ENCODE results near the gene MRPL52. TPM values are rescaled to one million over a fixed set of nuclear protein-coding genes. Genes with fewer than 3 reads are reported as not detected.
"Not testable (repeated sequence)": the region's sequence is repeated elsewhere in the genome, so short reads cannot be mapped to it uniquely, and the experiment has no call there.

MRPL52 gene
- total and polyA plus RNA-seq, 4 experiments from 2014 or later = 58.0 to 164 (median 82.8) TPM

DNA sequence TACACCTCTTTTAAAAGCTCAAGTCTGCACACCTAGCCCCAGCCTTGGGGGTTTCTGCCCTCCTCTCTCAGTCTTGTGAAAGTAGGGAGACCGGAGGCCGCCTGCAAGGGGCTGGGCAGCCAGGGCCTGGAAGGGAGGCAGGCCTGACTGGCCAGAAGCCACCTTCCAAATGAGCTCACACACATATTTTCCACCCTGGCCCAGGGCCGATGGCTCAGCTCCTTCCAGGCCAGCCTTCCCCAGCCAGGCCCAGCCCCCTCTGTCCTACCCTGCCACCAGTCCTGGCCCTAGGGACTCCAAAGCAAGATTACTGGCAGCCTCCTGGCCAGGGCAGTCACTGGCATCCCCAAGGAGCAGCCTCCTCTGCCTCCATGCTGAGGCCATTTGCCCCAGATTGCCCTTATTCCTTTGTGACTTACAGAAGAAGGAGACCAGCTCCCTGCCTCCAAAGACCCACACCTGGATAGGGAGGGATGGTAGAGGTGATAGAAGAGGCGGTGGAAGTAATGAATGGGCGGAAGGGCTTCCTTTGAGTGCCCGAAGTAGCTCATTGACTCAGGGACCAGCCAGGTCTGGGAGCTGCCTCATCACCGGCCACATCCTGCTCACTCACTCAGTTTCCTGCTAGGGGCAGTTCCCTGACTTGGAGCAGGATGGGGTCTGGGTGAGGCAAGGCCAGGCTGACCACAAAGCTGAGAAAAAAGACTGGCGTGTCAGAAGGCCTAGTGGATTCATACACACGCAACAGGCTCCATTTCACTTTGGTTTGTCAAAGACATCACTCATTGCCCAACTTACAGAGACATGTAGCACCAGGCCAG lies 21.5 kb downstream of the MRPL52 start:
- peaks cover under 1 to 12% (median 7%) of the 10 kb centered on the region in 4 donors for H3K4me1 Mint-ChIP-seq
- DNase-seq = no peak
- intact Hi-C loops (cut with micrococcal nuclease) = loop anchor here (5.0 kb wide), 1 partner anchor 649 kb away; no protein-coding TSS in a partner anchor
- Histone ChIP-seq H3K4me3 (ENCODE audit: low read length in 2 of 2) (no peak overlapping the region), H3K36me3 (ENCODE audit: insufficient read depth, low read length) (no peaks in the 10 kb centered on the region), H3K9me3 (ENCODE audit: control insufficient read depth in 1 of 2, low read length in 2 of 2) (no peaks in the 10 kb centered on the region), H3K27ac (ENCODE audit: low read depth, low read length) (no peak overlapping the region), H3K27me3 (ENCODE audit: insufficient read depth, low read length) (no peaks in the 10 kb centered on the region), H3K4me1 (ENCODE audit: insufficient read depth, low read length) (peaks cover 10% of the 10 kb centered on the region)
- no peak overlapping the region for H3K4me3 Mint-ChIP-seq
- peaks cover 3 to 9% of the 10 kb centered on the region in 2 donors for H3K27me3 Mint-ChIP-seq
- CTCF ChIA-PET (ENCODE audit: partially characterized antibody) = interaction anchor here (0.8 to 19.6 kb wide), 21 partner anchors 11 to 873 kb away, joined by 3 to 403 read pairs (median 7); partner anchors contain the start of genes LRP10, MRPL52 and OXA1L
- peaks cover 0 to 2% (median 0%) of the 10 kb centered on the region in 8 donors for H3K9me3 Mint-ChIP-seq
- POLR2A ChIA-PET (ENCODE audit: partially characterized antibody) = interaction anchor here (0.8 to 1.7 kb wide), 4 partner anchors 68 to 294 kb away, joined by 3 to 7 read pairs (median 4); partner anchors contain the start of genes DAD1 and RBM23
- no peaks in the 10 kb centered on the region for H3K36me3 Mint-ChIP-seq
- H3K27ac Mint-ChIP-seq = no peak overlapping the region

DNA sequence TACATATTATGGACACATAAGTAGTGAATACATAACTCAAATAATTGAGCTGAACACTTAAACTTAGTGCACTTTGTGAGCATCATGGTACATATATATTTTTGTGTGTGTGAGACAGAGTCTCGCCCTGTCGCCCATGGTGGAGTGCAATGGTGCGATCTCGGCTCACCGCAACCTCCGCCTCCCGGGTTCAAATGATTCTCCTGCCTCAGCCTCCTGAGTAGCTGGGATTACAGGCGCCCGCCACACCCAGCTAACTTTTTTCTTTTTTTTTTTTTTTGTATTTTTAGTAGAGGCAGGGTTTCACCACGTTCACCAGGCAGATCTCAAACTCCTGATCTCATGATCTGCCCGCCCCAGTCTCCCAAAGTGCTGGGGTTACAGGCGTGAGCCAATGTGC lies 22.5 kb downstream of the MRPL52 start:
- not testable (repeated sequence) for H3K36me3 ChIP-seq (ENCODE audit: insufficient read depth, low read length); H3K4me3 Mint-ChIP-seq; H3K36me3 Mint-ChIP-seq; H3K9me3 ChIP-seq (ENCODE audit: control insufficient read depth in 1 of 2, low read length in 2 of 2); H3K27ac Mint-ChIP-seq; H3K27ac ChIP-seq (ENCODE audit: low read depth, low read length); H3K27me3 ChIP-seq (ENCODE audit: insufficient read depth, low read length); H3K4me3 ChIP-seq (ENCODE audit: low read length in 2 of 2); H3K27me3 Mint-ChIP-seq; H3K9me3 Mint-ChIP-seq
- peak in 1 of 5 donors; percentile 24 for DNase-seq
- intact Hi-C loops (cut with micrococcal nuclease) = loop anchor here (5.0 kb wide), 1 partner anchor 650 kb away; no protein-coding TSS in a partner anchor
- POLR2A ChIA-PET (ENCODE audit: partially characterized antibody) = interaction anchor here (1.0 to 4.1 kb wide), 8 partner anchors 19 to 296 kb away, joined by 4 to 20 read pairs (median 10); partner anchors contain the start of genes DAD1, LRP10 and OXA1L
- H3K4me1 ChIP-seq (ENCODE audit: insufficient read depth, low read length) = peaks cover 10% of the 10 kb centered on the region
- H3K4me1 Mint-ChIP-seq = peaks cover 2 to 16% (median 10%) of the 10 kb centered on the region in 4 donors
- CTCF ChIA-PET (ENCODE audit: partially characterized antibody) = interaction anchor here (0.6 to 19.6 kb wide), 37 partner anchors 8 to 1012 kb away, joined by 3 to 403 read pairs (median 5); partner anchors contain the start of genes ACIN1, C14orf119, LRP10 and MRPL52

DNA sequence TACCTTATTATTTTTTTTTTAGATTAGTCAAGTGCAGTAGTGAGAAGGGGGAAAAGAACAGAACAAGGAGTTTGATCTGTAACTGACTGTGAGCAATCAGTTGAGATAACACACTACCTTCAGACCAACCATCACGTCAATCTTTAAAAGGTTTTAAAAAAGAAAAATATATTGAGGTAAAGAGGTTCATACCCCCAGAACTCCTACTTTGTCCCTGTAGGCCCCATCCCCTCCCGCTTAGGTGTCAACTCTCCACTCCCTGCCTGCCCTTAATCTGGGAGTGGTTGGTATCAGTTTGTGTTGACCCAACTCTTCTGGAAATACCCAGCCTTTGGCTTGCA lies 22.9 kb downstream of the MRPL52 start:
- no peaks in the 10 kb centered on the region for H3K9me3 ChIP-seq (ENCODE audit: control insufficient read depth in 1 of 2, low read length in 2 of 2)
- H3K27me3 Mint-ChIP-seq = peaks cover 5 to 9% of the 10 kb centered on the region in 2 donors
- no peaks in the 10 kb centered on the region for H3K36me3 Mint-ChIP-seq
- H3K4me3 Mint-ChIP-seq = no peak overlapping the region
- H3K27ac ChIP-seq (ENCODE audit: low read depth, low read length) = no peak overlapping the region
- H3K27me3 ChIP-seq (ENCODE audit: insufficient read depth, low read length) = no peaks in the 10 kb centered on the region
- H3K9me3 Mint-ChIP-seq = peaks cover 0 to 2% (median 0%) of the 10 kb centered on the region in 8 donors
- no peak for DNase-seq
- no peaks in the 10 kb centered on the region for H3K36me3 ChIP-seq (ENCODE audit: insufficient read depth, low read length)
- POLR2A ChIA-PET (ENCODE audit: partially characterized antibody) = interaction anchor here (0.9 to 4.1 kb wide), 9 partner anchors 18 to 296 kb away, joined by 3 to 20 read pairs (median 7); partner anchors contain the start of genes DAD1, LRP10 and OXA1L
- H3K4me1 Mint-ChIP-seq = peaks cover 3 to 16% (median 10%) of the 10 kb centered on the region in 4 donors
- H3K4me3 ChIP-seq (ENCODE audit: low read length in 2 of 2) = no peak overlapping the region
- intact Hi-C loops (cut with micrococcal nuclease) = loop anchor here (5.0 kb wide), 1 partner anchor 650 kb away; no protein-coding TSS in a partner anchor
- CTCF ChIA-PET (ENCODE audit: partially characterized antibody) = interaction anchor here (0.6 to 19.6 kb wide), 39 partner anchors 9 to 1013 kb away, joined by 3 to 403 read pairs (median 5); partner anchors contain the start of genes ACIN1, C14orf119, DAD1 and LRP10
- H3K27ac Mint-ChIP-seq = peak overlapping the region in 2 of 7 donors; percentile 52 to 83
- peaks cover 10% of the 10 kb centered on the region for H3K4me1 ChIP-seq (ENCODE audit: insufficient read depth, low read length)

GRCh38 chr14:22852940-22853767 lies 23.5 kb downstream of the MRPL52 start:
- H3K4me1 ChIP-seq (ENCODE audit: insufficient read depth, low read length) = peaks cover 13% of the 10 kb centered on the region
- ChIA-PET POLR2A (ENCODE audit: partially characterized antibody) (interaction anchor here (0.9 to 4.1 kb wide), 10 partner anchors 18 to 297 kb away, joined by 3 to 20 read pairs (median 7); partner anchors contain the start of genes DAD1, LRP10 and OXA1L), CTCF (ENCODE audit: partially characterized antibody) (interaction anchor here (0.6 to 19.6 kb wide), 46 partner anchors 9 to 1013 kb away, joined by 3 to 403 read pairs (median 4); partner anchors contain the start of genes ACIN1, C14orf119, DAD1 and LRP10)
- Mint-ChIP-seq H3K27ac (peak overlapping the region; percentile 52 to 83 (median 75)), H3K36me3 (no peaks in the 10 kb centered on the region), H3K4me3 (peak overlapping the region; percentile 84 to 89 (median 86)), H3K9me3 (peaks cover 0 to 2% (median 0%) of the 10 kb centered on the region in 8 donors), H3K27me3 (peaks cover 5 to 9% of the 10 kb centered on the region in 2 donors), H3K4me1 (peaks cover 6 to 20% (median 13%) of the 10 kb centered on the region in 4 donors)
- no peaks in the 10 kb centered on the region for H3K36me3 ChIP-seq (ENCODE audit: insufficient read depth, low read length)
- no peaks in the 10 kb centered on the region for H3K27me3 ChIP-seq (ENCODE audit: insufficient read depth, low read length)
- H3K4me3 ChIP-seq (ENCODE audit: low read length in 2 of 2) = peak overlapping the region; percentile 72 to 77
- peak; percentile 81 to 86 (median 83) for DNase-seq
- no peaks in the 10 kb centered on the region for H3K9me3 ChIP-seq (ENCODE audit: control insufficient read depth in 1 of 2, low read length in 2 of 2)
- peak overlapping the region; percentile 34 for H3K27ac ChIP-seq (ENCODE audit: low read depth, low read length)
- intact Hi-C loops (cut with micrococcal nuclease) = loop anchor here (1.0 to 5.0 kb wide), 7 partner anchors 19 to 1012 kb away; no protein-coding TSS in a partner anchor

- CTCF ChIA-PET (ENCODE audit: partially characterized antibody) = interaction anchor here (0.7 to 19.6 kb wide), 28 partner anchors 10 to 1029 kb away, joined by 3 to 403 read pairs (median 7); partner anchors contain the start of genes ACIN1, C14orf119, DAD1 and LRP10
- H3K27me3 Mint-ChIP-seq = peaks cover 6 to 11% of the 10 kb centered on the region in 2 donors
- not testable (repeated sequence) for H3K4me3 ChIP-seq (ENCODE audit: low read length in 2 of 2); DNase-seq; H3K36me3 Mint-ChIP-seq; H3K27ac Mint-ChIP-seq; H3K9me3 ChIP-seq (ENCODE audit: control insufficient read depth in 1 of 2, low read length in 2 of 2); H3K9me3 Mint-ChIP-seq; H3K27me3 ChIP-seq (ENCODE audit: insufficient read depth, low read length); H3K36me3 ChIP-seq (ENCODE audit: insufficient read depth, low read length); H3K27ac ChIP-seq (ENCODE audit: low read depth, low read length)
- peaks cover 24% of the 10 kb centered on the region for H3K4me1 ChIP-seq (ENCODE audit: insufficient read depth, low read length)
- H3K4me3 Mint-ChIP-seq = peak overlapping the region in 1 of 8 donors; percentile 20
- POLR2A ChIA-PET (ENCODE audit: partially characterized antibody) = interaction anchor here (1.0 to 4.1 kb wide), 9 partner anchors 8 to 298 kb away, joined by 3 to 20 read pairs (median 7); partner anchors contain the start of genes DAD1 and LRP10
- intact Hi-C loops (cut with micrococcal nuclease) = loop anchor here (5.0 kb wide), 1 partner anchor 652 kb away; no protein-coding TSS in a partner anchor
- peaks cover 12 to 29% (median 20%) of the 10 kb centered on the region in 4 donors for H3K4me1 Mint-ChIP-seq
Observed at GRCh38 chr14:22854296-22854695, 24.6 kb downstream of the MRPL52 start.

Measured in CD4-positive, alpha-beta memory T cell (primary cell).